ENCODE results near the gene MGAT4A. TPM values are rescaled to one million over a fixed set of nuclear protein-coding genes. Genes with fewer than 3 reads are reported as not detected.

The MGAT4A gene
- total and polyA plus RNA-seq, 9 donors: 3.9 to 14.7 (median 12.6) TPM

DNA sequence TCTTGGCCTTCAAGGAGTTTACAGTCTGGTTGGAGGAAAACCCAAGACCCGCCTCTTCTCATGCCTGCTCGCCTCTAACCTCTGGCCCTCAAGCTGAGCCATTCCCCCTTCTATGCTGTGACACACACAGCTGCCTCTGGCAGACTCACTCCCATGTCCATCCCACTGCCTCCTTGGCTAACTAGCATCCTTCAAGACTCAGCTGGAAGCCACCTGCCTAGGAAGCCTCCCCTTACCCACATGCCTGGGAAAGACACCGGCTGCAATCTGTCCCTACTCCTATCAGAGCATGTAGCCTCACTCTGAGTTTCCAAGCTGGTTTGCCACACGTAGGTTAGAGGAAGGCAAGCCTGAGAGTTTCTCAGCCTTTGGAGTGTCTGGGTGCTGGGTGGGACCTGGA, 6.9 kb upstream of the MGAT4A start:
- no peak for DNase-seq
- H3K36me3 ChIP-seq: no peaks in the 10 kb centered on the region
- no peaks in the 10 kb centered on the region for H3K27me3 ChIP-seq
- H3K4me1 ChIP-seq (ENCODE audit: insufficient read depth): no peaks in the 10 kb centered on the region
- H3K9me3 ChIP-seq: no peaks in the 10 kb centered on the region
- WGBS, 3 donors: 75 to 96% (median 91%) methylated on average over 4 of the region's 4 CpGs
- intact Hi-C loops (cut with DNase I): no loop called here
- TF ChIP-seq POLR2A (IDR thresholded peaks at IDR 0.05): no peak
- TF ChIP-seq EP300 (IDR thresholded peaks at IDR 0.05): no peak
- TF ChIP-seq, protein P1, sequence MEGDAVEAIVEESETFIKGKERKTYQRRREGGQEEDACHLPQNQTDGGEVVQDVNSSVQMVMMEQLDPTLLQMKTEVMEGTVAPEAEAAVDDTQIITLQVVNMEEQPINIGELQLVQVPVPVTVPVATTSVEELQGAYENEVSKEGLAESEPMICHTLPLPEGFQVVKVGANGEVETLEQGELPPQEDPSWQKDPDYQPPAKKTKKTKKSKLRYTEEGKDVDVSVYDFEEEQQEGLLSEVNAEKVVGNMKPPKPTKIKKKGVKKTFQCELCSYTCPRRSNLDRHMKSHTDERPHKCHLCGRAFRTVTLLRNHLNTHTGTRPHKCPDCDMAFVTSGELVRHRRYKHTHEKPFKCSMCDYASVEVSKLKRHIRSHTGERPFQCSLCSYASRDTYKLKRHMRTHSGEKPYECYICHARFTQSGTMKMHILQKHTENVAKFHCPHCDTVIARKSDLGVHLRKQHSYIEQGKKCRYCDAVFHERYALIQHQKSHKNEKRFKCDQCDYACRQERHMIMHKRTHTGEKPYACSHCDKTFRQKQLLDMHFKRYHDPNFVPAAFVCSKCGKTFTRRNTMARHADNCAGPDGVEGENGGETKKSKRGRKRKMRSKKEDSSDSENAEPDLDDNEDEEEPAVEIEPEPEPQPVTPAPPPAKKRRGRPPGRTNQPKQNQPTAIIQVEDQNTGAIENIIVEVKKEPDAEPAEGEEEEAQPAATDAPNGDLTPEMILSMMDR (IDR thresholded peaks at IDR 0.05): no peak
- H3K4me3 ChIP-seq: no peak overlapping the region
- H3K27ac ChIP-seq: no peak overlapping the region

DNA sequence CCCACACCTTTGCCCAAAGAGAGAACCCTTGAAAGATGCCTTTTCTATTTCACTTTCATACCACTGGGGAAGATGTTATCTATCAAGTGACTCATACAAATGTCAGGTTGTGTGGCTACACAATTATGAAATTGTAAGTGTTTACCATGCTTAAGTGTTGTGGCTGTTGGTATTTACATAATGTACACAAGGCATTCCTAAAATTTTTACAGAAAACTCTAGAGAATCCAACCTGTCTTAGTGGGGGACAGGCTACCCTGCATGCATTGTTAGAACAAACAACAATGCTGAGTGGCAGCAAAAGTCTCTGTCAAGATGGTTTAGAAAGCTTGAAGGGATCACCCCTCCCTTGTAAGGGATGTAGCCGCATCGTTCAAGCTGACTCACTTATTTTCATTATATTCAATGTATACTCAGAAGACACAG, 5.5 kb upstream of the MGAT4A start:
- Histone ChIP-seq H3K36me3 (no peaks in the 10 kb centered on the region), H3K4me1 (ENCODE audit: insufficient read depth) (no peaks in the 10 kb centered on the region), H3K27me3 (no peaks in the 10 kb centered on the region), H3K27ac (no peak overlapping the region), H3K4me3 (no peak overlapping the region), H3K9me3 (no peaks in the 10 kb centered on the region)
- intact Hi-C loops (cut with DNase I): no loop called here
- WGBS, 3 donors: 86 to 88% (median 88%) methylated on average over 2 of the region's 2 CpGs
- TF ChIP-seq EP300 (IDR thresholded peaks at IDR 0.05): no peak
- no peak for DNase-seq

DNA sequence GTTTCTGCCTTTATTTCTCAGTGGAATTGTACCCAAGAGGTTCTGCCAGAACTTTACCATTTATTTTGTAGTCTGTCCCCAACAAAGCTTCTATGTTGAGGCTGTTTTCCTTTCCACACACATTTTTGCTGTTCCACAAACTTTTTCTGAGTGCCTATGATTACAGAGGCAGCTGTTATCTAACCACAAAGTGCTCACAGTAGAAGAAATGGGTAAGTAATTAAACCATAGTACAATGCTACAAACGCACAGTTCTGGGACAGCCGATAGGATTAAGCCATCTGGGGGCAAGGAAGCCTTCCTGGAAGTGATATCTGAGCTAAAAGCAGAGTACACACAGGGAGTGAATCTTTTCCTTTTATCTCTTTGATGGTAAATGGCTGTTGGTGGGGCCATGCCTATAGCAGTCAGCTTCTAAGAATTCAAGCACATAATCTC, 3.9 kb upstream of the MGAT4A start:
- 53 to 59% (median 55%) methylated on average over 2 of the region's 2 CpGs for WGBS, 3 donors
- intact Hi-C loops (cut with DNase I): loop anchor here in 1 of 4 donors (5.0 kb wide), 1 partner anchor 87 kb away; no protein-coding TSS in a partner anchor
- H3K4me3 ChIP-seq: no peak overlapping the region
- no peak overlapping the region for H3K27ac ChIP-seq
- H3K9me3 ChIP-seq: no peaks in the 10 kb centered on the region
- no peaks in the 10 kb centered on the region for H3K36me3 ChIP-seq
- DNase-seq: no peak
- TF ChIP-seq POLR2A (IDR thresholded peaks at IDR 0.05) (no peak), EP300 (IDR thresholded peaks at IDR 0.05) (no peak)
- TF ChIP-seq, protein P1 (IDR thresholded peaks at IDR 0.05): no peak
- no peaks in the 10 kb centered on the region for H3K27me3 ChIP-seq
- no peaks in the 10 kb centered on the region for H3K4me1 ChIP-seq (ENCODE audit: insufficient read depth)

DNA sequence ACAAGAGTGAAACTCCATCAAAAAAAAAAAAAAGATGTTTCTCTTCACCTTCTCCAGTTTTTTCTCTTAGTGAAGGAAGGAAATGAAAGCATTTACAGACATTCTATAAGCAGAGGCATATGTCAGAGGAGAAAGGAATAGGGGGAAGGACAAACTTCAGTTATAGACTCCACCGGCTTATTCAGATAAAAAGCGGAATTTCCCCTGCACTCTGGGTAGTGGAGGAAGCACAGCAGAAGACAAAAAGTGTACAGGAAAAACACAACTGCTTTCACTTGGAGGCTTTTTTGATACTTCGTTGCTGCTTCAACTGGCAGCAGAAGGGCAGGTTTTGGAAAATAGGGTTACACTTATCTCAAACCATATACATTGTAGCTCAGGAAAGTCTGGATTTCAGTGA, 3.2 kb upstream of the MGAT4A start:
- H3K27ac ChIP-seq: no peak overlapping the region
- no peaks in the 10 kb centered on the region for H3K36me3 ChIP-seq
- H3K9me3 ChIP-seq: no peaks in the 10 kb centered on the region
- WGBS, 3 donors: 73 to 84% (median 77%) methylated on average over 3 of the region's 3 CpGs
- no peaks in the 10 kb centered on the region for H3K27me3 ChIP-seq
- TF ChIP-seq POLR2A (IDR thresholded peaks at IDR 0.05): no peak
- TF ChIP-seq, protein P1 (IDR thresholded peaks at IDR 0.05): no peak
- no peak for TF ChIP-seq EP300 (IDR thresholded peaks at IDR 0.05)
- DNase-seq: no peak
- H3K4me1 ChIP-seq (ENCODE audit: insufficient read depth): no peaks in the 10 kb centered on the region
- intact Hi-C loops (cut with DNase I): loop anchor here in 1 of 4 donors (5.0 kb wide), 1 partner anchor 88 kb away; no protein-coding TSS in a partner anchor
- no peak overlapping the region for H3K4me3 ChIP-seq

DNA sequence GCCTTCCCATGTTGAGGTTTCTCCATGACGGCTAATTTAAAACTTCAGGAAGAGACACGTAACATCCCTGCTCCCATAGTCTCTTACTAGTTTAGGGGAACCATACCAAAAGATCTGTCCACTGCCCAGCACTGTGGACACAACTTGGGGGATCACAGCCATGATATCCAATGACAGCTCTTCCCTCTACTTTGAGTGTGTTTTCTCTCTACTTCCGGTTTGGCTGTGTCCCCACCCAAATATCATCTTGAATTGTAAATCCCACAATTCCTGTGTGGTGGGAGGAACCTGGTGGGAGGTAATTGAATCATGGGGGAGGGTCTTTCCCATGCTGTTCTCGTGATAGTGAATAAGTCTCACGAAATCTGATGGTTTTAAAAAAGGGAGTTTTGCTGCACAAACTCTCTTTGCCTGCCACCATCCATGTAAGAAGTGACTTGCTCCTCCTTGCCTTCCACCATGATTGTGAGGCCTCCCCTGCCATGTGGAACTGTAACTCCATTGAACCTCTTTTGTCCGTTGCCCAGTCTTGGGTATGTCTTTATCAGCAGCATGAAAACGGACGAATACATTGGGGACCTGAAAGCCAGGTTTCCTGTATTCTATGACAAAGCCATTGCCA, 1.6 kb upstream of the MGAT4A start:
- intact Hi-C loops (cut with DNase I): loop anchor here in 1 of 4 donors (5.0 kb wide), 1 partner anchor 90 kb away; no protein-coding TSS in a partner anchor
- H3K4me3 ChIP-seq: no peak overlapping the region
- no peak for DNase-seq
- 87 to 89% (median 88%) methylated on average over 8 of the region's 8 CpGs for WGBS, 3 donors
- no peaks in the 10 kb centered on the region for H3K36me3 ChIP-seq
- H3K27me3 ChIP-seq: no peaks in the 10 kb centered on the region
- H3K9me3 ChIP-seq: no peaks in the 10 kb centered on the region
- TF ChIP-seq, protein P1 (IDR thresholded peaks at IDR 0.05): no peak
- TF ChIP-seq EP300 (IDR thresholded peaks at IDR 0.05) (no peak), POLR2A (IDR thresholded peaks at IDR 0.05) (no peak)
- no peaks in the 10 kb centered on the region for H3K4me1 ChIP-seq (ENCODE audit: insufficient read depth)
- no peak overlapping the region for H3K27ac ChIP-seq
